Sciatic nerve (tissue), 2 donors: ENCODE data around the gene IER5. TPM values are rescaled to one million over a fixed set of nuclear protein-coding genes. Genes with fewer than 3 reads are reported as not detected.

Experiments
- ATAC-seq: fragments of 200-7000 bp; cut with Tn5 transposase; one replicate; pipeline ENCODE4 v1.9.1; 2020; ENCODE audit warnings: mild to moderate bottlenecking, moderate library complexity
- DNase-seq: peaks from one replicate; pipeline ENCODE4 v3.0.0-alpha.2; 2020; ENCODE audit warnings: low spot score
- intact Hi-C: fragments of 100-400 bp; cut with DNase I; formaldehyde crosslinking; loops from one replicate; pipeline ENCODE4 v1.14.2; 2022
- total RNA-seq: library from RNA; stranded (reverse); fragmentation: NEBNext Ultra II Directional; extraction: Animal tissue kit (Norgen Biotek cat#: 25700); gene quantifications from one replicate; pipeline ENCODE4 v1.2.1, GENCODE V29; 2021
- donor health status: DM: no; HTN: no; CAD: no.
- donor health status: DM: no; HTN: no; CAD: no.

IER5 gene
- total RNA-seq, 1 donor from 2014 or later = 10.9 TPM

GRCh38 chr1:181126871-181127587 is 38.5 kb downstream of the IER5 start:
- ATAC-seq (no peak), DNase-seq (no peak)
- intact Hi-C loops = no loop called here

GRCh38 chr1:181127898-181128453 is 39.5 kb downstream of the IER5 start:
- no peak for DNase-seq
- ATAC-seq = no peak
- intact Hi-C loops = loop anchor here (2.0 kb wide), 1 partner anchor 39 kb away; no protein-coding TSS in a partner anchor

- intact Hi-C loops = loop anchor here (2.0 kb wide), 1 partner anchor 38 kb away; no protein-coding TSS in a partner anchor
- ATAC-seq = peak; percentile 47
- no peak for DNase-seq
Measured at GRCh38 chr1:181128592-181129497, 40.3 kb downstream of the IER5 start.

- no peak for ATAC-seq
- DNase-seq = no peak
Measured at GRCh38 chr1:181129771-181130606, 41.5 kb downstream of the IER5 start.

GRCh38 chr1:181131255-181131941 is 42.9 kb downstream of the IER5 start:
- DNase-seq (no peak), ATAC-seq (no peak)
- intact Hi-C loops = loop anchor here (10.0 kb wide), 1 partner anchor 187 kb away; no protein-coding TSS in a partner anchor

More at GRCh38 chr1:181129771-181130606, 41.5 kb downstream of the IER5 start:
- intact Hi-C loops = loop anchor here (2.0 to 10.0 kb wide), 2 partner anchors 37 to 185 kb away; no protein-coding TSS in a partner anchor

GRCh38 chr1:181133441-181133951 is 45.0 kb downstream of the IER5 start:
- DNase-seq (no peak), ATAC-seq (no peak)
- intact Hi-C loops = loop anchor here (10.0 kb wide), 1 partner anchor 189 kb away; no protein-coding TSS in a partner anchor

- ATAC-seq = no peak
- DNase-seq = no peak
- intact Hi-C loops = loop anchor here (10.0 kb wide), 1 partner anchor 189 kb away; no protein-coding TSS in a partner anchor
Measured at GRCh38 chr1:181133969-181134418, 45.5 kb downstream of the IER5 start.

- ATAC-seq (peak; percentile 35), DNase-seq (no peak)
- intact Hi-C loops = loop anchor here (10.0 kb wide), 1 partner anchor 190 kb away; no protein-coding TSS in a partner anchor
Measured at GRCh38 chr1:181134543-181135436, 46.3 kb downstream of the IER5 start.

- intact Hi-C loops = loop anchor here (10.0 kb wide), 1 partner anchor 191 kb away; no protein-coding TSS in a partner anchor
- ATAC-seq = no peak
- no peak for DNase-seq
Measured at GRCh38 chr1:181135437-181135731, 46.9 kb downstream of the IER5 start.

GRCh38 chr1:181135815-181136737 is 47.6 kb downstream of the IER5 start:
- intact Hi-C loops = loop anchor here (10.0 kb wide), 1 partner anchor 191 kb away; no protein-coding TSS in a partner anchor
- DNase-seq (no peak), ATAC-seq (peak; percentile 83)

- ATAC-seq (no peak), DNase-seq (no peak)
- intact Hi-C loops = loop anchor here (10.0 kb wide), 1 partner anchor 192 kb away; no protein-coding TSS in a partner anchor
Measured at GRCh38 chr1:181136738-181137122, 48.2 kb downstream of the IER5 start.

- DNase-seq = no peak
- ATAC-seq = no peak
- intact Hi-C loops = loop anchor here (10.0 kb wide), 1 partner anchor 192 kb away; no protein-coding TSS in a partner anchor
Measured at GRCh38 chr1:181137217-181137743, 48.8 kb downstream of the IER5 start.

GRCh38 chr1:181139631-181140061 is 51.1 kb downstream of the IER5 start:
- intact Hi-C loops = loop anchor here (5.0 to 10.0 kb wide), 3 partner anchors 52 to 257 kb away; partner anchors contain the start of gene IER5
- ATAC-seq (no peak), DNase-seq (no peak)

GRCh38 chr1:181140398-181140797 is 51.9 kb downstream of the IER5 start:
- ATAC-seq (no peak), DNase-seq (no peak)
- intact Hi-C loops = loop anchor here (5.0 kb wide), 2 partner anchors 53 to 258 kb away; partner anchors contain the start of gene IER5

- intact Hi-C loops = loop anchor here (5.0 kb wide), 2 partner anchors 54 to 259 kb away; partner anchors contain the start of gene IER5
- DNase-seq (no peak), ATAC-seq (no peak)
Measured at GRCh38 chr1:181140891-181141290, 52.4 kb downstream of the IER5 start.
